ENCODE data around the gene LNPEP. TPM values are rescaled to one million over a fixed set of nuclear protein-coding genes. Genes with fewer than 3 reads are reported as not detected.

The LNPEP gene
- total RNA-seq, 2 experiments from 2014 or later, result 100 to 106 TPM

- H3K36me3 Mint-ChIP-seq, result peaks cover 28% of the 10 kb centered on the region
- peaks cover 37% of the 10 kb centered on the region for H3K4me1 Mint-ChIP-seq
- H3K9me3 Mint-ChIP-seq, result no peaks in the 10 kb centered on the region
- DNase-seq (no peak), ATAC-seq (ENCODE audit: low read depth) (no peak)
- peak overlapping the region; percentile 95 for H3K4me3 Mint-ChIP-seq
- no peaks in the 10 kb centered on the region for H3K27me3 Mint-ChIP-seq
- peak overlapping the region; percentile 99 for H3K27ac Mint-ChIP-seq
- POLR2A ChIA-PET, result interaction anchor here (0.9 to 2.2 kb wide), 12 partner anchors 8 to 126 kb away, joined by 3 to 19 read pairs (median 6); partner anchors contain the start of gene ERAP1
Measured at GRCh38 chr5:96933764-96934707, 1.8 kb upstream of the LNPEP start.

- POLR2A ChIA-PET, result interaction anchor here (1.1 to 2.2 kb wide), 5 partner anchors 37 to 86 kb away, joined by 3 to 19 read pairs (median 6); no protein-coding TSS in a partner anchor
- Mint-ChIP-seq H3K27me3 (no peaks in the 10 kb centered on the region), H3K27ac (peak overlapping the region; percentile 99), H3K36me3 (peaks cover 23% of the 10 kb centered on the region), H3K4me1 (peaks cover 36% of the 10 kb centered on the region), H3K4me3 (peak overlapping the region; percentile 95), H3K9me3 (no peaks in the 10 kb centered on the region)
- peak; percentile 74 for ATAC-seq (ENCODE audit: low read depth)
- DNase-seq, result peak; percentile 99
Measured at GRCh38 chr5:96934708-96935558, 947 bp upstream of the LNPEP start.

GRCh38 chr5:96936431-96937320 lies 796 bp downstream of the LNPEP start:
- peaks cover 25% of the 10 kb centered on the region for H3K36me3 Mint-ChIP-seq
- POLR2A ChIA-PET, result interaction anchor here (0.6 to 2.0 kb wide), 20 partner anchors 17 to 206 kb away, joined by 3 to 52 read pairs (median 4); partner anchors contain the start of genes ERAP2 and LIX1
- peaks cover 37% of the 10 kb centered on the region for H3K4me1 Mint-ChIP-seq
- H3K27ac Mint-ChIP-seq, result peak overlapping the region; percentile 99
- ATAC-seq (ENCODE audit: low read depth) (peak; percentile 9), DNase-seq (peak; percentile 65)
- H3K27me3 Mint-ChIP-seq, result no peaks in the 10 kb centered on the region
- peak overlapping the region; percentile 95 for H3K4me3 Mint-ChIP-seq
- no peaks in the 10 kb centered on the region for H3K9me3 Mint-ChIP-seq

GRCh38 chr5:96940586-96940985 lies 4.7 kb downstream of the LNPEP start:
- POLR2A ChIA-PET, result interaction anchor here (1.4 to 1.5 kb wide), 2 partner anchors 69 to 72 kb away, joined by 3 to 4 read pairs; no protein-coding TSS in a partner anchor
- H3K4me3 Mint-ChIP-seq, result no peak overlapping the region
- no peak overlapping the region for H3K27ac Mint-ChIP-seq
- H3K27me3 Mint-ChIP-seq, result no peaks in the 10 kb centered on the region
- peaks cover 46% of the 10 kb centered on the region for H3K4me1 Mint-ChIP-seq
- DNase-seq (no peak), ATAC-seq (ENCODE audit: low read depth) (no peak)
- peaks cover 45% of the 10 kb centered on the region for H3K36me3 Mint-ChIP-seq
- H3K9me3 Mint-ChIP-seq, result no peaks in the 10 kb centered on the region

GRCh38 chr5:96941140-96941539 lies 5.3 kb downstream of the LNPEP start:
- DNase-seq (no peak), ATAC-seq (ENCODE audit: low read depth) (no peak)
- Mint-ChIP-seq H3K4me3 (peak overlapping the region; percentile 2), H3K27ac (peak overlapping the region; percentile 7), H3K36me3 (peaks cover 48% of the 10 kb centered on the region), H3K9me3 (no peaks in the 10 kb centered on the region), H3K27me3 (no peaks in the 10 kb centered on the region), H3K4me1 (peaks cover 51% of the 10 kb centered on the region)
- POLR2A ChIA-PET, result interaction anchor here (1.2 to 1.5 kb wide), 3 partner anchors 69 to 133 kb away, joined by 3 to 4 read pairs (median 3); partner anchors contain the start of gene ERAP1

GRCh38 chr5:96942078-96942477 lies 6.2 kb downstream of the LNPEP start:
- Mint-ChIP-seq H3K4me3 (peak overlapping the region; percentile 60), H3K36me3 (peaks cover 47% of the 10 kb centered on the region), H3K9me3 (no peaks in the 10 kb centered on the region), H3K4me1 (peaks cover 56% of the 10 kb centered on the region), H3K27ac (no peak overlapping the region), H3K27me3 (no peaks in the 10 kb centered on the region)
- no peak for DNase-seq
- POLR2A ChIA-PET, result interaction anchor here (0.9 to 1.3 kb wide), 3 partner anchors 9 to 134 kb away, joined by 3 to 6 read pairs (median 3); partner anchors contain the start of gene ERAP1
- ATAC-seq (ENCODE audit: low read depth), result peak; percentile 21

- Mint-ChIP-seq H3K27me3 (no peaks in the 10 kb centered on the region), H3K4me3 (no peak overlapping the region), H3K4me1 (peaks cover 56% of the 10 kb centered on the region), H3K36me3 (peaks cover 46% of the 10 kb centered on the region), H3K9me3 (no peaks in the 10 kb centered on the region), H3K27ac (peak overlapping the region; percentile 5)
- POLR2A ChIA-PET, result interaction anchor here (1.3 kb wide), 1 partner anchor 20 kb away, joined by 6 read pairs; no protein-coding TSS in a partner anchor
- ATAC-seq (ENCODE audit: low read depth), result no peak
- no peak for DNase-seq
Measured at GRCh38 chr5:96942911-96943310, 7.0 kb downstream of the LNPEP start.

GRCh38 chr5:96943799-96944198 lies 7.9 kb downstream of the LNPEP start:
- POLR2A ChIA-PET, result interaction anchor here (0.9 to 1.0 kb wide), 2 partner anchors 9 to 14 kb away, joined by 3 to 4 read pairs; no protein-coding TSS in a partner anchor
- Mint-ChIP-seq H3K4me1 (peaks cover 48% of the 10 kb centered on the region), H3K36me3 (peaks cover 45% of the 10 kb centered on the region), H3K27ac (no peak overlapping the region), H3K9me3 (no peaks in the 10 kb centered on the region), H3K4me3 (no peak overlapping the region), H3K27me3 (no peaks in the 10 kb centered on the region)
- DNase-seq, result no peak
- no peak for ATAC-seq (ENCODE audit: low read depth)

GRCh38 chr5:96945144-96945897 lies 9.4 kb downstream of the LNPEP start:
- H3K27ac Mint-ChIP-seq, result no peak overlapping the region
- H3K4me3 Mint-ChIP-seq, result no peak overlapping the region
- H3K36me3 Mint-ChIP-seq, result peaks cover 57% of the 10 kb centered on the region
- H3K27me3 Mint-ChIP-seq, result no peaks in the 10 kb centered on the region
- H3K9me3 Mint-ChIP-seq, result no peaks in the 10 kb centered on the region
- ATAC-seq (ENCODE audit: low read depth) (no peak), DNase-seq (no peak)
- peaks cover 53% of the 10 kb centered on the region for H3K4me1 Mint-ChIP-seq
- POLR2A ChIA-PET, result interaction anchor here (0.9 kb wide), 1 partner anchor 12 kb away, joined by 3 read pairs; no protein-coding TSS in a partner anchor

GRCh38 chr5:96946381-96946780 lies 10.5 kb downstream of the LNPEP start:
- Mint-ChIP-seq H3K36me3 (peaks cover 54% of the 10 kb centered on the region), H3K4me3 (no peak overlapping the region), H3K4me1 (peaks cover 49% of the 10 kb centered on the region), H3K27me3 (no peaks in the 10 kb centered on the region), H3K9me3 (no peaks in the 10 kb centered on the region), H3K27ac (no peak overlapping the region)
- DNase-seq (no peak), ATAC-seq (ENCODE audit: low read depth) (no peak)
- POLR2A ChIA-PET, result no interaction called here

- ATAC-seq (ENCODE audit: low read depth) (no peak), DNase-seq (no peak)
- Mint-ChIP-seq H3K27me3 (no peaks in the 10 kb centered on the region), H3K36me3 (peaks cover 40% of the 10 kb centered on the region), H3K4me3 (no peak overlapping the region), H3K4me1 (peaks cover 57% of the 10 kb centered on the region), H3K9me3 (no peaks in the 10 kb centered on the region), H3K27ac (no peak overlapping the region)
- POLR2A ChIA-PET, result interaction anchor here (1.4 kb wide), 1 partner anchor 8 kb away, joined by 3 read pairs; no protein-coding TSS in a partner anchor
Measured at GRCh38 chr5:96952118-96952750, 16.4 kb downstream of the LNPEP start.
